ENCODE results near the gene CST8.

CST8 gene

GRCh38 chr20:23475395-23475794 is 15.5 kb upstream of the CST8 start:
- TF ChIP-seq, protein P1, sequence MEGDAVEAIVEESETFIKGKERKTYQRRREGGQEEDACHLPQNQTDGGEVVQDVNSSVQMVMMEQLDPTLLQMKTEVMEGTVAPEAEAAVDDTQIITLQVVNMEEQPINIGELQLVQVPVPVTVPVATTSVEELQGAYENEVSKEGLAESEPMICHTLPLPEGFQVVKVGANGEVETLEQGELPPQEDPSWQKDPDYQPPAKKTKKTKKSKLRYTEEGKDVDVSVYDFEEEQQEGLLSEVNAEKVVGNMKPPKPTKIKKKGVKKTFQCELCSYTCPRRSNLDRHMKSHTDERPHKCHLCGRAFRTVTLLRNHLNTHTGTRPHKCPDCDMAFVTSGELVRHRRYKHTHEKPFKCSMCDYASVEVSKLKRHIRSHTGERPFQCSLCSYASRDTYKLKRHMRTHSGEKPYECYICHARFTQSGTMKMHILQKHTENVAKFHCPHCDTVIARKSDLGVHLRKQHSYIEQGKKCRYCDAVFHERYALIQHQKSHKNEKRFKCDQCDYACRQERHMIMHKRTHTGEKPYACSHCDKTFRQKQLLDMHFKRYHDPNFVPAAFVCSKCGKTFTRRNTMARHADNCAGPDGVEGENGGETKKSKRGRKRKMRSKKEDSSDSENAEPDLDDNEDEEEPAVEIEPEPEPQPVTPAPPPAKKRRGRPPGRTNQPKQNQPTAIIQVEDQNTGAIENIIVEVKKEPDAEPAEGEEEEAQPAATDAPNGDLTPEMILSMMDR (IDR thresholded peaks at IDR 0.05; ENCODE audit: low read depth, low read length, missing control alignments): no peak
- in situ Hi-C loops (cut with HindIII; ENCODE audit: low sequenced_read_pairs): no loop called here
- no peak overlapping the region for H3K4me3 ChIP-seq (ENCODE audit: low read depth, low read length)
- no peak for DNase-seq (ENCODE audit: low read depth)

DNA sequence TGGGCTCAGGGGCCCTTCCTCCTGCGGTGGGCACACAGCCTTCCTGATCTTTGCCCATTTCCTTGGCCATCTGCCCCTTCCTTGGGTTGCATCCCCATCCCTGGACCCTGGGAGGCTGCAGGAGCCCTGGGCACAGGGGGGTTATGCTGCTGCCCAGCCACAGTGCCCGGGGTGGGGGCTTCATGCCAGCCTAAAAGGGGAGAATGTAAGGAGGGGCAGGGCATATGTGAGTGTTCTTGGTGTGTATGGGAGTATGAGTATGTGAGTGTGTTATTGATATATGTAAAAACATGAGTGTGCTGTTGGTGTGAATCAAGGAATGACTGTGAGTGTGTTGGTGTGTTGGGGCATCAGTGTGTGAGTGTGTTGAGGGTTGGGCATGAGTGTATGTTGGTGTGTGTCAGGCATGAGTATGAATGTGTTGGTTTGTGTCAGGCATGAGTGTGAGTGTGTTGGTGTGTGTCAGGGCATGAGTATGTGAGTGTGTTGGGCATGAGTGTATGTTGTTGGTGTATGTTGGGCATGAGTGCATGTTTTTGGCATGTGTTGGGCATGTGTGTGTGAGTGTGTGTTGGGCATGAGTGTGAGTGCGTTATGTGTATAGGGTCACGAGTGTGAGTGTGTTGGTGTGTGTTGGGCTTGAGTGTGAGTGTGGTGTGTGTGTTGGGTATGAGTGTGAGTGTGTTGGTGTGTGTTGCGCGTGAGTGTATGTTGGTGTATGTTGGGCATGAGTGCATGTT is 14.7 kb upstream of the CST8 start:
- TF ChIP-seq, protein P1 (IDR thresholded peaks at IDR 0.05; ENCODE audit: low read depth, low read length, missing control alignments): no peak
- DNase-seq (ENCODE audit: low read depth): no peak
- in situ Hi-C loops (cut with HindIII; ENCODE audit: low sequenced_read_pairs): no loop called here
- H3K4me3 ChIP-seq (ENCODE audit: low read depth, low read length): no peak overlapping the region

GRCh38 chr20:23477223-23477622 is 13.7 kb upstream of the CST8 start:
- DNase-seq (ENCODE audit: low read depth): no peak
- H3K4me3 ChIP-seq (ENCODE audit: low read depth, low read length): no peak overlapping the region
- TF ChIP-seq, protein P1 (IDR thresholded peaks at IDR 0.05; ENCODE audit: low read depth, low read length, missing control alignments): no peak
- in situ Hi-C loops (cut with HindIII; ENCODE audit: low sequenced_read_pairs): no loop called here

DNA sequence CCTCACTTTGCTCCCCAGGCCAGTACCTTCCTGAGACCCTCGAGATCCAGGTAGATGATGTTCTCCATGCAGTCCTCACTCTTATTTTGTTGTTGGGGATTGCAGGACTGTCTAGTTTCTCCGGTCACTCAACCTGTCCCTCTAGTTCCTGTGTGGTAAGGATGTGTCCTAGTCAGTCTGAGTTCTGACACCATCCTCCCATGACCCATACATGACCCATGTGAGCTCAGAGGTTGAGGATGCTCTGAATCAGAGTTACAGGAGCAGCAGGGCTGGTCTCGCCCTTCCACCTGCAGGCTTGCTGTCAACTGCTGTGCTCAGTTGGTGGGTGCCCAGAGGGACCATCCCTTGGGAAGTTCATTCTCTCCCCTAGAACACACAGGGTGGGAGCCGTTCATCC is 11.9 kb upstream of the CST8 start:
- TF ChIP-seq, protein P1 (IDR thresholded peaks at IDR 0.05; ENCODE audit: low read depth, low read length, missing control alignments): no peak
- in situ Hi-C loops (cut with HindIII; ENCODE audit: low sequenced_read_pairs): no loop called here

GRCh38 chr20:23482138-23482537 is 8.8 kb upstream of the CST8 start:
- TF ChIP-seq, protein P1 (IDR thresholded peaks at IDR 0.05; ENCODE audit: low read depth, low read length, missing control alignments): no peak
- H3K4me3 ChIP-seq (ENCODE audit: low read depth, low read length): no peak overlapping the region
- DNase-seq (ENCODE audit: low read depth): no peak
- in situ Hi-C loops (cut with HindIII; ENCODE audit: low sequenced_read_pairs): no loop called here

More for the DNA sequence above, 11.9 kb upstream of the CST8 start:
- no peak for DNase-seq (ENCODE audit: low read depth)
- no peak overlapping the region for H3K4me3 ChIP-seq (ENCODE audit: low read depth, low read length)

DNA sequence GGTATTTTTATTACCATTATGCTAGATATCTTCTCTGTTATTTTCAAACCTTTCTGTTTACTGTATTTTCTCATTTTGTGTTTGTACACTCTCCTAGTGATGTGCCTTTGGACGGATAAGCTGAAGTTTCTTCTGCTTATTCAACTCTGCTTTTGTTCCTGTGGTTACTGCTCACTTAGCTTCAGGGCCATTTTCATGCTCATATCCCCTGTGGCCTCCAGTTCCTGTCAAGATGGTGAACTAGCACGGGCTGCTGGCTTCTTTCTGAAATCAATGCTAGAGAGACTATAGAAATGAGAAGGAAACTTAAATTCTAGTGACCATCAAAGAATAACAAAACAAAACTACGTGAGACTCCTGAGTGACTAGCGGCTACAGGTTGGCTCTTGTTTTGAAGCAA is 6.8 kb upstream of the CST8 start:
- no peak overlapping the region for H3K4me3 ChIP-seq (ENCODE audit: low read depth, low read length)
- TF ChIP-seq, protein P1 (IDR thresholded peaks at IDR 0.05; ENCODE audit: low read depth, low read length, missing control alignments): no peak
- in situ Hi-C loops (cut with HindIII; ENCODE audit: low sequenced_read_pairs): no loop called here
- no peak for DNase-seq (ENCODE audit: low read depth)
